ENCODE measurements around the gene EHMT2. TPM values are rescaled to one million over a fixed set of nuclear protein-coding genes. Genes with fewer than 3 reads are reported as not detected.

EHMT2 gene
- total and polyA plus RNA-seq, 12 donors, result 6.4 to 21.7 (median 14.2) TPM

DNA sequence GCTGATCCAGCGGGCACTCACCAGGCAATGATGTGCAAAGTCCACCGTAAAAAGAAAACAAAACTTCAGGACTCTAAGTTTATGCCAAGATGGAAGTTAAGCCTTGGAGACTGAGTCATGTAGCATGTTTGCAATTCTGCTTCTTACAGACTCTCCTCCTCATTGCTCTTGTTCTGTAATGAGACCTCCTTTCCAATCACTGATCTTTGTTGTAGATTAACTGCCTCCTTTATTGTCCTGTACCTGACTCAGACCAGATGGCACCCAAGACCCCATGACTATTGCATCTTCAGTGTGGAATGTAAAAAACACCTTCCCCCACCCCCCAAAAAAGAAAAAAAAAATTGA is 46.0 kb downstream of the EHMT2 start:
- H3K4me3 ChIP-seq, result no peak overlapping the region
- no peak for DNase-seq
- peaks cover 0 to under 1% (median 0%) of the 10 kb centered on the region in 9 donors for H3K36me3 ChIP-seq
- 78 to 84% methylated on average over 2 of the region's 2 CpGs for WGBS, 2 donors
- intact Hi-C loops (cut with DNase I), result no loop called here
- ATAC-seq, result no peak
- H3K9me3 ChIP-seq, result no peaks in the 10 kb centered on the region
- H3K27me3 ChIP-seq, result no peaks in the 10 kb centered on the region
- no peak for TF ChIP-seq CTCF (IDR thresholded peaks at IDR 0.05)
- H3K4me1 ChIP-seq, result no peaks in the 10 kb centered on the region
- no peak overlapping the region for H3K27ac ChIP-seq

- Histone ChIP-seq H3K27me3 (no peaks in the 10 kb centered on the region), H3K4me3 (no peak overlapping the region), H3K27ac (no peak overlapping the region), H3K4me1 (no peaks in the 10 kb centered on the region), H3K9me3 (no peaks in the 10 kb centered on the region), H3K36me3 (no peaks in the 10 kb centered on the region)
- TF ChIP-seq CTCF (IDR thresholded peaks at IDR 0.05), result no peak
- DNase-seq (no peak), ATAC-seq (no peak)
- WGBS, 2 donors, result 92 to 100% methylated on average over 2 of the region's 2 CpGs
- intact Hi-C loops (cut with DNase I), result no loop called here
Observed at GRCh38 chr6:31850765-31851484, 46.6 kb downstream of the EHMT2 start.

- 89 to 93% methylated on average over 2 of the region's 2 CpGs for WGBS, 2 donors
- no peak for TF ChIP-seq CTCF (IDR thresholded peaks at IDR 0.05)
- H3K27ac ChIP-seq, result no peak overlapping the region
- H3K27me3 ChIP-seq, result no peaks in the 10 kb centered on the region
- no peaks in the 10 kb centered on the region for H3K9me3 ChIP-seq
- ATAC-seq (no peak), DNase-seq (no peak)
- H3K4me1 ChIP-seq, result no peaks in the 10 kb centered on the region
- intact Hi-C loops (cut with DNase I), result no loop called here
- no peak overlapping the region for H3K4me3 ChIP-seq
- H3K36me3 ChIP-seq, result peaks cover 0 to 6% (median 0%) of the 10 kb centered on the region in 9 donors
Observed at GRCh38 chr6:31847276-31847978, 50.1 kb downstream of the EHMT2 start.

GRCh38 chr6:31844507-31844906 is 53.0 kb downstream of the EHMT2 start:
- Histone ChIP-seq H3K27ac (no peak overlapping the region), H3K27me3 (no peaks in the 10 kb centered on the region), H3K9me3 (no peaks in the 10 kb centered on the region), H3K36me3 (peaks cover 0 to 33% (median 17%) of the 10 kb centered on the region in 9 donors), H3K4me3 (no peak overlapping the region), H3K4me1 (no peaks in the 10 kb centered on the region)
- ATAC-seq (no peak), DNase-seq (no peak)
- WGBS, 2 donors, result 93 to 97% methylated on average over 3 of the region's 3 CpGs
- intact Hi-C loops (cut with DNase I), result no loop called here
- no peak for TF ChIP-seq CTCF (IDR thresholded peaks at IDR 0.05)
